Thyroid gland (tissue), 4 donors: ENCODE measurements around the gene CWC27.

ENCODE experiments used
- CTCF ChIP-seq, 6 experiments: fragments of 200-600 bp in 3 of 6; fragments of 450-650 bp in 3 of 6; sonication (generic) in 3 of 6; IDR thresholded peaks; one replicate each; pipeline ENCODE4 v1.5.1; 2016 to 2019; ENCODE audit warnings: antibody characterized with exemption in 6 of 6, mild to moderate bottlenecking in 2 of 6, inconsistent platforms in 1 of 6, moderate library complexity in 1 of 6
- POLR2A ChIP-seq, 2 donors: fragments of 450-650 bp; IDR thresholded peaks; one replicate each; pipeline ENCODE4 v1.6.1; 2017; ENCODE audit warnings: antibody characterized with exemption in 2 of 2, mild to moderate bottlenecking in 2 of 2, moderate library complexity in 1 of 2

- TF ChIP-seq CTCF (IDR thresholded peaks at IDR 0.05) (no peak), POLR2A (IDR thresholded peaks at IDR 0.05) (no peak)
These were observed 248.9 kb downstream of the CWC27 start for GRCh38 chr5:65017636-65018035.
